Stomach (tissue), 4 donors: ENCODE data around the gene GLIPR2.

Source experiments
- EP300 ChIP-seq: sonication (generic); formaldehyde crosslinking; IDR thresholded peaks from one replicate; pipeline ENCODE4 v1.6.1; 2017; ENCODE audit warnings: antibody characterized with exemption
- POLR2A ChIP-seq, 4 donors: fragments of 450-650 bp; IDR thresholded peaks; one replicate each; pipeline ENCODE4 v1.6.1; 2016; ENCODE audit warnings: antibody characterized with exemption in 4 of 4, control low read depth in 2 of 4, mild to moderate bottlenecking in 1 of 4, moderate library complexity in 1 of 4
- TF ChIP-seq, protein P1 (sequence below), 7 experiments: fragments of 450-650 bp in 4 of 7; fragments of 200-600 bp in 3 of 7; sonication (generic) in 3 of 7; IDR thresholded peaks; one replicate each; pipeline ENCODE4 v1.5.1; 2016 to 2019; ENCODE audit warnings: antibody characterized with exemption in 7 of 7, control low read depth in 2 of 7, mild to moderate bottlenecking in 1 of 7

DNA sequence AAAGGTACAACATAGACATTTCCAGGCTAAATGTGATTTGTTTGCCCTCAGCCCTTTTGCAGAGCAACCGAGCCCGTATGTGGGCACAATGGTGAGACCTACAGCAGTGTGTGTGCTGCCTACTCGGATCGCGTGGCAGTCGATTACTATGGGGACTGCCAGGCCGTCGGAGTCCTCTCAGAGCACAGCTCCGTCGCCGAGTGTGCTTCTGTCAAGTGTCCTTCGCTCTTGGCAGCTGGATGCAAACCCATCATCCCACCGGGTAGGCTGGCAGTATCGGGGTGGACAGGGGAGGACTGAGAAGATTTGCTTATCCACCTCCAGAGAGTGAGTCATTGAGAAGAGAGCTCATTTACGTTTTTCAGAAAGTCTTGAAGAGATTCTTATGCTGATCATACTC lies 17.8 kb upstream of the GLIPR2 start:
- TF ChIP-seq, protein P1, sequence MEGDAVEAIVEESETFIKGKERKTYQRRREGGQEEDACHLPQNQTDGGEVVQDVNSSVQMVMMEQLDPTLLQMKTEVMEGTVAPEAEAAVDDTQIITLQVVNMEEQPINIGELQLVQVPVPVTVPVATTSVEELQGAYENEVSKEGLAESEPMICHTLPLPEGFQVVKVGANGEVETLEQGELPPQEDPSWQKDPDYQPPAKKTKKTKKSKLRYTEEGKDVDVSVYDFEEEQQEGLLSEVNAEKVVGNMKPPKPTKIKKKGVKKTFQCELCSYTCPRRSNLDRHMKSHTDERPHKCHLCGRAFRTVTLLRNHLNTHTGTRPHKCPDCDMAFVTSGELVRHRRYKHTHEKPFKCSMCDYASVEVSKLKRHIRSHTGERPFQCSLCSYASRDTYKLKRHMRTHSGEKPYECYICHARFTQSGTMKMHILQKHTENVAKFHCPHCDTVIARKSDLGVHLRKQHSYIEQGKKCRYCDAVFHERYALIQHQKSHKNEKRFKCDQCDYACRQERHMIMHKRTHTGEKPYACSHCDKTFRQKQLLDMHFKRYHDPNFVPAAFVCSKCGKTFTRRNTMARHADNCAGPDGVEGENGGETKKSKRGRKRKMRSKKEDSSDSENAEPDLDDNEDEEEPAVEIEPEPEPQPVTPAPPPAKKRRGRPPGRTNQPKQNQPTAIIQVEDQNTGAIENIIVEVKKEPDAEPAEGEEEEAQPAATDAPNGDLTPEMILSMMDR (IDR thresholded peaks at IDR 0.05) = no peak
- TF ChIP-seq EP300 (no peak), POLR2A (IDR thresholded peaks at IDR 0.05) (no peak)
